Fibroblast of lung (primary cell): Measurements from ENCODE around the gene SH2D4B.

ENCODE experiments used
- CTCF ChIP-seq, 2 donors: IDR thresholded peaks in 1 of 2; conservative IDR thresholded peaks in 1 of 2; 1 replicate in 1 of 2; 2 replicates in 1 of 2; pipeline ENCODE4 v1.5.1; 2011 to 2012; ENCODE audit warnings: low read length in 2 of 2, control low read depth in 1 of 2, inconsistent platforms in 1 of 2, low read depth in 1 of 2, mild to moderate bottlenecking in 1 of 2
- EZH2 ChIP-seq: IDR thresholded peaks from 2 replicates; pipeline ENCODE4 v1.5.1; 2012; ENCODE audit warnings: low read length, control low read depth, mild to moderate bottlenecking; ENCODE audit errors: missing control alignments

DNA sequence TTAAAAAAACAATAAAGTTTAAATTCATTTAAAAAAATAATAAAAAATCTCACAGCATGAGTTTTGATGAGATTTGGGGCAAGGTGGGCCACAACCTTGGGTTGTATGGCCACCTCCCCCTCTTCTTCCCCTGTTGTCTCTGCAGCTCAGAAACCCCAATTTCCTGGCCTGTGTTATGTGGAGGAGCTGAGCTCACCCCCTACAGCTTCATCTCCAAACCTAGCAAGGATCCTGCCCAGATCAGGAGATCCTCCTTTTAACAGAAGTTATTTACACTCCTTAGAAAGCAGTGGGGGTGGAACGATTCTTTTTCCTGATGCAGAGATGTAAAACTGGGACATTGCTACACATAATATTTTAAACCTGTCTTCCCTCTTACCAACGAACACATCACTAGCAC, 6.9 kb upstream of the SH2D4B start:
- TF ChIP-seq CTCF (conservative IDR thresholded peaks at IDR 0.05 in 1 of 2, IDR thresholded peaks at IDR 0.05 in 1 of 2; ENCODE audit: low read depth in 1 of 2, low read length in 2 of 2) (no peak), EZH2 (no peak)
